ENCODE measurements around the gene NF2. TPM values are rescaled to one million over a fixed set of nuclear protein-coding genes. Genes with fewer than 3 reads are reported as not detected.

NF2 gene
- total and polyA plus RNA-seq, 9 donors = 6.8 to 51.3 (median 30.6) TPM

GRCh38 chr22:29704528-29705285 is 101.3 kb downstream of the NF2 start:
- Histone ChIP-seq H3K36me3 (no peaks in the 10 kb centered on the region), H3K4me1 (ENCODE audit: insufficient read depth) (no peaks in the 10 kb centered on the region), H3K4me3 (no peak overlapping the region), H3K9me3 (no peaks in the 10 kb centered on the region), H3K27me3 (no peaks in the 10 kb centered on the region), H3K27ac (no peak overlapping the region)
- TF ChIP-seq POLR2A (IDR thresholded peaks at IDR 0.05) (no peak), EP300 (IDR thresholded peaks at IDR 0.05) (no peak), CTCF (IDR thresholded peaks at IDR 0.05) (no peak)
- WGBS, 3 donors = 5 to 17% (median 9%) methylated on average over 13 to 14 of the region's 14 CpGs
- intact Hi-C loops (cut with DNase I) = no loop called here
- no peak for DNase-seq

GRCh38 chr22:29705651-29706050 is 102.2 kb downstream of the NF2 start:
- Histone ChIP-seq H3K9me3 (no peaks in the 10 kb centered on the region), H3K27ac (no peak overlapping the region), H3K27me3 (no peaks in the 10 kb centered on the region), H3K36me3 (no peaks in the 10 kb centered on the region), H3K4me3 (no peak overlapping the region), H3K4me1 (ENCODE audit: insufficient read depth) (no peaks in the 10 kb centered on the region)
- no peak for TF ChIP-seq CTCF (IDR thresholded peaks at IDR 0.05)
- DNase-seq = no peak
- WGBS, 3 donors = 80 to 83% (median 80%) methylated on average over 7 of the region's 7 CpGs
- intact Hi-C loops (cut with DNase I) = no loop called here

GRCh38 chr22:29706486-29706885 is 103.1 kb downstream of the NF2 start:
- no peak overlapping the region for H3K4me3 ChIP-seq
- H3K27ac ChIP-seq = no peak overlapping the region
- DNase-seq = no peak
- H3K9me3 ChIP-seq = no peaks in the 10 kb centered on the region
- H3K4me1 ChIP-seq (ENCODE audit: insufficient read depth) = no peaks in the 10 kb centered on the region
- 46 to 60% (median 48%) methylated on average over 9 of the region's 9 CpGs for WGBS, 3 donors
- H3K27me3 ChIP-seq = no peaks in the 10 kb centered on the region
- H3K36me3 ChIP-seq = no peaks in the 10 kb centered on the region
- intact Hi-C loops (cut with DNase I) = no loop called here
- TF ChIP-seq CTCF (IDR thresholded peaks at IDR 0.05) = no peak

- no peak overlapping the region for H3K27ac ChIP-seq
- intact Hi-C loops (cut with DNase I) = no loop called here
- WGBS, 3 donors = 28 to 34% (median 28%) methylated on average over 18 of the region's 18 CpGs
- no peaks in the 10 kb centered on the region for H3K9me3 ChIP-seq
- TF ChIP-seq EP300 (IDR thresholded peaks at IDR 0.05) = no peak
- TF ChIP-seq POLR2A (IDR thresholded peaks at IDR 0.05) = no peak
- TF ChIP-seq CTCF (IDR thresholded peaks at IDR 0.05) = no peak
- no peaks in the 10 kb centered on the region for H3K36me3 ChIP-seq
- H3K27me3 ChIP-seq = no peaks in the 10 kb centered on the region
- H3K4me1 ChIP-seq (ENCODE audit: insufficient read depth) = no peaks in the 10 kb centered on the region
- no peak overlapping the region for H3K4me3 ChIP-seq
- no peak for DNase-seq
Measured at GRCh38 chr22:29707010-29707409, 103.6 kb downstream of the NF2 start.

Measured in ovary (tissue), 9 donors.